ENCODE results near the gene ZNF732. TPM values are rescaled to one million over a fixed set of nuclear protein-coding genes. Genes with fewer than 3 reads are reported as not detected.

ZNF732 gene
- total and polyA plus RNA-seq, 2 of the 8 experiments (the other 6 are each of a cell fraction or from before 2014, with no cell fraction given), result 1.9 to 35.7 TPM

- TF ChIP-seq RAD21 (IDR thresholded peaks at IDR 0.05 in 1 of 2, conservative IDR thresholded peaks at IDR 0.05 in 1 of 2; ENCODE audit: low read depth in 2 of 2, low read length in 2 of 2) (peak; percentile 58 to 66), SIN3A (conservative IDR thresholded peaks at IDR 0.05 in 1 of 2, IDR thresholded peaks at IDR 0.05 in 1 of 2; ENCODE audit: low read depth in 1 of 2, low read length in 2 of 2) (no peak), CHD2 (IDR thresholded peaks at IDR 0.05; ENCODE audit: low read length) (no peak), RBBP5 (IDR thresholded peaks at IDR 0.05; ENCODE audit: borderline replicate concordance, low read depth, low read length) (no peak), JUN (IDR thresholded peaks at IDR 0.05; ENCODE audit: low read depth, low read length) (no peak)
These were observed 60.8 kb downstream of the ZNF732 start (continued) for GRCh38 chr4:244471-244870.

Measured in H1 (cell line).